HepG2 (cell line): Measurements from ENCODE around the gene RAD9A. TPM values are rescaled to one million over a fixed set of nuclear protein-coding genes. Genes with fewer than 3 reads are reported as not detected.

Experiments used
- ATAC-seq: fragments of 200-7000 bp; cut with Tn5 transposase; 3 replicates; pipeline ENCODE4 v1.9.1; 2020; ENCODE audit warnings: mild to moderate bottlenecking, moderate library complexity
- BruUV-seq: library from RNA; stranded (reverse); fragments of 400-500 nt; replicated peaks from 2 replicates; lab custom pipeline; 2021; lab: Mats Ljungman, UMichigan
- CTCF ChIA-PET: fragments of 300-600 bp; formaldehyde crosslinking; extraction: SDS; loops from one replicate; lab custom pipeline; 2021; ENCODE audit warnings: low total read pairs, inconsistent platforms, low intra/inter-chr PET ratio; lab: Yijun Ruan, JAX
- POLR2A ChIA-PET: fragments of 350-600 bp; sonication (Branson Sonifier 250); formaldehyde crosslinking; loops from one replicate; lab custom pipeline; 2020; ENCODE audit warnings: antibody characterized with exemption, inconsistent platforms; lab: Yijun Ruan, JAX
- DNase-seq: peaks from one replicate; pipeline ENCODE4 v3.0.0-alpha.2; 2015; ENCODE audit warnings: low spot score
- FAIRE-seq: peaks from 3 replicates; lab custom pipeline; 2011; peaks lifted over from hg19 to GRCh38; lab: Jason Lieb, UNC
- H2AFZ ChIP-seq: one replicate; pipeline ENCODE4 v1.6.1; 2011; ENCODE audit warnings: low read length, inconsistent platforms
- H3K27ac ChIP-seq: fragments of 300-600 bp; 3 replicates; pipeline ENCODE4 v1.8.0; 2011; ENCODE audit warnings: mixed run types, mild to moderate bottlenecking, mixed read lengths, low read length, inconsistent platforms; ENCODE audit not compliant: insufficient read depth; ENCODE audit errors: extremely low read length
- H3K27me3 ChIP-seq, 2 experiments: fragments of 200-600 bp in 1 of 2; 2 replicates in 1 of 2; 3 replicates in 1 of 2; pipeline versions ENCODE4 v1.6.0 to v1.8.0; 2011; ENCODE audit warnings: low read length in 2 of 2, mild to moderate bottlenecking in 2 of 2, moderate library complexity in 2 of 2, inconsistent platforms in 1 of 2; ENCODE audit not compliant: insufficient read depth in 2 of 2, control insufficient read depth in 1 of 2
- H3K36me3 ChIP-seq, 2 experiments: fragments of 200-600 bp in 1 of 2; replicated peaks in 1 of 2; 2 replicates in 1 of 2; 3 replicates in 1 of 2; pipeline versions ENCODE4 v1.5.1 to v1.8.0; 2011; ENCODE audit warnings: low read length in 2 of 2, inconsistent platforms in 1 of 2; ENCODE audit not compliant: insufficient read depth in 2 of 2, control insufficient read depth in 1 of 2
- H3K4me1 ChIP-seq: 2 replicates; pipeline ENCODE4 v1.5.1; 2012; ENCODE audit warnings: low read length, inconsistent platforms; ENCODE audit not compliant: insufficient read depth
- H3K4me2 ChIP-seq: 2 replicates; pipeline ENCODE4 v1.6.0; 2011; ENCODE audit warnings: low read depth, low read length, inconsistent platforms
- H3K4me3 ChIP-seq, 3 experiments: fragments of 200-600 bp in 1 of 3; sonication (generic), shearing (Covaris generic) in 1 of 3; replicated peaks in 1 of 3; 2 replicates each; pipeline ENCODE4 v1.5.1; 2011 to 2016; ENCODE audit warnings: low read length in 3 of 3, inconsistent platforms in 2 of 3, low read depth in 2 of 3, mild to moderate bottlenecking in 2 of 3, control low read depth in 1 of 3, mixed read lengths in 1 of 3; ENCODE audit not compliant: insufficient read depth in 1 of 3
- H3K79me2 ChIP-seq: one replicate; pipeline ENCODE4 v1.6.1; 2011; ENCODE audit warnings: low read length, inconsistent platforms; ENCODE audit not compliant: insufficient read depth
- H3K9ac ChIP-seq: 2 replicates; pipeline ENCODE4 v1.6.0; 2011; ENCODE audit warnings: mild to moderate bottlenecking, low read depth, low read length, inconsistent platforms; ENCODE audit not compliant: insufficient read depth
- H3K9me3 ChIP-seq: 2 replicates; pipeline ENCODE4 v1.5.1; 2012; ENCODE audit warnings: mild to moderate bottlenecking, low read length
- H4K20me1 ChIP-seq: 2 replicates; pipeline ENCODE4 v1.6.0; 2011; ENCODE audit warnings: inconsistent platforms, mild to moderate bottlenecking, low read length, moderate library complexity; ENCODE audit not compliant: insufficient read depth
- CEBPB ChIP-seq: IDR thresholded peaks from 2 replicates; pipeline ENCODE4 v1.6.1; 2011; ENCODE audit warnings: low read depth, low read length, improper control_type of control experiment, borderline replicate concordance
- ELF3 ChIP-seq: IDR thresholded peaks from 2 replicates; pipeline ENCODE4 v1.6.1; 2016; ENCODE audit warnings: missing genetic modification reagents, missing compliant biosample characterization
- EP300 ChIP-seq, 3 experiments: sonication (generic) in 1 of 3; formaldehyde crosslinking in 1 of 3; IDR thresholded peaks; 2 replicates each; pipeline versions ENCODE4 v1.5.1 to v1.6.1; 2011 to 2020; ENCODE audit warnings: low read depth in 2 of 3, low read length in 2 of 3, borderline replicate concordance in 1 of 3, improper control_type of control experiment in 1 of 3, mild to moderate bottlenecking in 1 of 3, missing genetic modification reagents in 1 of 3, moderate library complexity in 1 of 3
- FOSL2 ChIP-seq: sonication (generic); formaldehyde crosslinking; IDR thresholded peaks from 2 replicates; pipeline ENCODE4 v1.4.0; 2020; ENCODE audit warnings: missing genetic modification reagents
- FOXA1 ChIP-seq, 2 experiments: fragments of 450-650 bp in 1 of 2; sonication (generic) in 1 of 2; formaldehyde crosslinking in 1 of 2; IDR thresholded peaks; 2 replicates each; pipeline versions ENCODE4 v1.4.0 to v1.6.1; 2016 to 2020; ENCODE audit warnings: missing genetic modification reagents in 1 of 2
- KDM1A ChIP-seq: IDR thresholded peaks from 2 replicates; pipeline ENCODE4 v1.6.1; 2016; ENCODE audit warnings: missing compliant biosample characterization
- MBNL3 ChIP-seq: fragments of 250-450 bp; sonication (Bioruptor Pico); conservative IDR thresholded peaks from 2 replicates; pipeline ENCODE4 v1.8.0; 2022; ENCODE audit warnings: mild to moderate bottlenecking, inconsistent platforms
- RARA ChIP-seq: IDR thresholded peaks from 2 replicates; pipeline ENCODE4 v1.6.1; 2016; ENCODE audit warnings: missing genetic modification reagents, missing compliant biosample characterization
- TEAD3 ChIP-seq: optimal IDR thresholded peaks from 2 replicates; pipeline ENCODE3; 2016; ENCODE audit warnings: borderline replicate concordance
- TRIM24 ChIP-seq: sonication (generic); formaldehyde crosslinking; IDR thresholded peaks from 2 replicates; pipeline ENCODE4 v1.8.0; 2022; ENCODE audit warnings: mild to moderate bottlenecking, missing genetic modification reagents
- ZNF460 ChIP-seq: sonication (generic); formaldehyde crosslinking; IDR thresholded peaks from 2 replicates; pipeline ENCODE4 v1.5.1; 2020; ENCODE audit warnings: missing genetic modification reagents, mild to moderate bottlenecking, borderline replicate concordance
- ZNF496 ChIP-seq: sonication (generic); formaldehyde crosslinking; IDR thresholded peaks from 2 replicates; pipeline ENCODE4 v1.8.1; 2023; ENCODE audit warnings: mild to moderate bottlenecking, moderate library complexity, missing genetic modification reagents; ENCODE audit not compliant: insufficient replicate concordance
- ZNF766 ChIP-seq: sonication (generic); formaldehyde crosslinking; IDR thresholded peaks from 2 replicates; pipeline ENCODE4 v1.5.0; 2020; ENCODE audit warnings: missing genetic modification reagents, borderline replicate concordance
- ZNF800 ChIP-seq: sonication (generic); formaldehyde crosslinking; IDR thresholded peaks from 2 replicates; pipeline ENCODE4 v1.4.0; 2020; ENCODE audit warnings: missing genetic modification reagents
- WGBS: methylation state at CpG from one replicate; pipeline ENCODE4 v1.1.6; 2017; ENCODE audit warnings: low lambda C conversion rate; 5-methylcytosine and 5-hydroxymethylcytosine counted together
- in situ Hi-C: cut with HindIII; loops from 2 replicates; pipeline ENCODE4 v1.10.0; 2017; ENCODE audit warnings: low pct_unique_long_range_greater_than_20kb; ENCODE audit not compliant: extremely low pct_ligation_motif_present
- intact Hi-C: fragments of 100-400 bp; cut with micrococcal nuclease; formaldehyde crosslinking; loops from one replicate; pipeline ENCODE4 v1.10.0; 2022; ENCODE audit not compliant: unreplicated experiment
- polyA plus RNA-seq, 8 experiments: library from polyadenylated mRNA; depleted of rRNA in 3 of 8; stranded (reverse) in 7 of 8; unstranded in 1 of 8; fragments of >200 nt; fragmentation: Illumina TruSeq in 4 of 8; extraction: Trizol in 4 of 8; gene quantifications; 2 replicates each; pipeline versions ENCODE4 v1.2.1 to v1.2.3, GENCODE V29; 2011 to 2016; ENCODE audit warnings: low read depth in 4 of 8, missing spikeins in 1 of 8, mixed read lengths in 1 of 8; ENCODE audit not compliant: insufficient read depth in 1 of 8
- total RNA-seq, 5 experiments: library from RNA; depleted of rRNA; stranded (reverse); fragments of >200 nt; fragmentation: Illumina TruSeq; extraction: Trizol; gene quantifications; 2 replicates each; pipeline ENCODE4 v1.2.3, GENCODE V29; 2016; ENCODE audit warnings: low read depth in 1 of 5
- TF ChIP-seq, protein P1 (sequence below): sonication (generic); formaldehyde crosslinking; IDR thresholded peaks from 2 replicates; pipeline ENCODE4 v1.5.0; 2020; ENCODE audit warnings: mild to moderate bottlenecking, missing genetic modification reagents, moderate library complexity

The RAD9A gene
- total and polyA plus RNA-seq, 2 of the 13 experiments (the other 11 are each of a cell fraction or from before 2014, with no cell fraction given): 10.1 to 15.7 TPM

GRCh38 chr11:67345920-67346819 lies 45.6 kb upstream of the RAD9A start:
- Histone ChIP-seq H3K79me2 (no peaks in the 10 kb centered on the region), H3K27me3 (no peaks in the 10 kb centered on the region), H3K36me3 (no peaks in the 10 kb centered on the region), H2AFZ (no peak overlapping the region), H4K20me1 (no peaks in the 10 kb centered on the region), H3K4me1 (peaks cover 16% of the 10 kb centered on the region), H3K9me3 (no peaks in the 10 kb centered on the region), H3K9ac (no peak overlapping the region), H3K27ac (no peak overlapping the region), H3K4me2 (no peak overlapping the region), H3K4me3 (no peak overlapping the region)
- FAIRE-seq (peak; percentile 77), DNase-seq (peak; percentile 32), ATAC-seq (peak; percentile 67)
- BruUV-seq: no TSS peak
- intact Hi-C loops (no loop called here), in situ Hi-C loops (no loop called here)
- CTCF ChIA-PET: interaction anchor here (1.8 kb wide), 1 partner anchor 36 kb away, joined by 6 read pairs; no protein-coding TSS in a partner anchor
- POLR2A ChIA-PET: interaction anchor here (0.7 to 2.5 kb wide), 4 partner anchors 8 to 46 kb away, joined by 4 to 11 read pairs (median 7); partner anchors contain the start of genes CLCF1, POLD4 and RAD9A
- 46% methylated on average over 7 of the region's 7 CpGs for WGBS
- TF ChIP-seq TEAD3 (no peak), TRIM24 (CRISPR knock-in tag) (no peak), FOXA1 (IDR thresholded peaks at IDR 0.05) (0 out of 2 replicates have a peak, but pooled peaks have one; percentile 16), FOXA1 (CRISPR knock-in tag; IDR thresholded peaks at IDR 0.05) (peak; percentile 63), CEBPB (peak; percentile 68), EP300 (IDR thresholded peaks at IDR 0.05; ENCODE audit: low read depth in 2 of 2, low read length in 2 of 2) (peak in 1 of 2 experiments; percentile 17; a peak in 1 of 4 replicates), EP300 (CRISPR knock-in tag; IDR thresholded peaks at IDR 0.05; ENCODE audit: borderline replicate concordance) (no peak), ZNF496 (CRISPR knock-in tag) (no peak), ELF3 (CRISPR knock-in tag) (no peak), ZNF800 (CRISPR knock-in tag) (no peak), ZNF460 (CRISPR knock-in tag) (no peak), KDM1A (no peak), ZNF766 (CRISPR knock-in tag) (no peak), FOSL2 (CRISPR knock-in tag) (peak; percentile 77; the same call in 1 of the 2 replicates), MBNL3 (CRISPR knock-in tag) (no peak), RARA (CRISPR knock-in tag) (0 out of 2 replicates have a peak, but pooled peaks have one; percentile 6)
- TF ChIP-seq, protein P1, sequence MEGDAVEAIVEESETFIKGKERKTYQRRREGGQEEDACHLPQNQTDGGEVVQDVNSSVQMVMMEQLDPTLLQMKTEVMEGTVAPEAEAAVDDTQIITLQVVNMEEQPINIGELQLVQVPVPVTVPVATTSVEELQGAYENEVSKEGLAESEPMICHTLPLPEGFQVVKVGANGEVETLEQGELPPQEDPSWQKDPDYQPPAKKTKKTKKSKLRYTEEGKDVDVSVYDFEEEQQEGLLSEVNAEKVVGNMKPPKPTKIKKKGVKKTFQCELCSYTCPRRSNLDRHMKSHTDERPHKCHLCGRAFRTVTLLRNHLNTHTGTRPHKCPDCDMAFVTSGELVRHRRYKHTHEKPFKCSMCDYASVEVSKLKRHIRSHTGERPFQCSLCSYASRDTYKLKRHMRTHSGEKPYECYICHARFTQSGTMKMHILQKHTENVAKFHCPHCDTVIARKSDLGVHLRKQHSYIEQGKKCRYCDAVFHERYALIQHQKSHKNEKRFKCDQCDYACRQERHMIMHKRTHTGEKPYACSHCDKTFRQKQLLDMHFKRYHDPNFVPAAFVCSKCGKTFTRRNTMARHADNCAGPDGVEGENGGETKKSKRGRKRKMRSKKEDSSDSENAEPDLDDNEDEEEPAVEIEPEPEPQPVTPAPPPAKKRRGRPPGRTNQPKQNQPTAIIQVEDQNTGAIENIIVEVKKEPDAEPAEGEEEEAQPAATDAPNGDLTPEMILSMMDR (CRISPR knock-in tag): peak; percentile 48
